ENCODE data around the gene DSTN.
A peak's percentile ranks its signal among the peaks of the same experiment; 100 is the strongest.

The DSTN gene

DNA sequence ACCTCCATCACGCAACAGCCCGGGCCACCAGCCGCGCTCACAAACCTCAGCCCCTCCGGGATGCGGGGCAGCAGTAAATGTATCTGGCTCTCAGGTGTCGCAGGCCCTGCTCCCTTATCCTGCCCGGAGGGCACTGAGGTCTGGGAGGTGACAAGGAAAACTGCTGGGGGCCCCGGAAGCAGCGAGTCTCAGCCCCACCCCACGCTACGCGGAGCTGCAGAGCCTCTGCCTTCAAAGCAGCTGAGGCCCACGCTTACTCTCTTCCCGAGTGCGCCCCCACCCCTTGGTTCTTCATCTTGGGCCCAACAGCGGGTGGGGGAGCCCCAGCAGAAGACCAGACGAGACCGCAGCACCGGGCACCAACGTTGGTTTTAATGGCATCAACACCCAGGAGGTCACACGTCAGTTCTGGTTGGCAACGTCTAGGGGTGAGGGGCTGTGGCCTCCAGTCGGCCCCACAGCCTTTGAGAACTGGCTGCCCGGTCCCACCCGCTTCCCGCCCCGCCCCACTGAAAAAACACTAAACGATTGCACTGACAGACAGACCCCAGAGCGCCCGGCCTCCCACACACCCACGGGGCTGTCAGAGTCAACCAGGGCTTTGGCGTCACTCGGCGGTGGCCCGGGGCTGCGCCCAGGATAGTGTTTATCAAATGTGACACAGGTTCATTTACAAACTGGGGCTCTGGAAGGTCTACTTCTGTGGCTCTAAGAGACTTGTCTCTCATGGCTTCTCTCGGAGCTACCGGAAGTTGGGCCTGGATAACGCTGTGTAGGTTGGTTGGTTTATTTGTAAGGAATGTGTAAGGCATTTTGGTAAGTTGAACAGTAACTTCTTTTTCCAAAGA, 43.7 kb downstream of the DSTN start:
- no peak for DNase-seq

DNA sequence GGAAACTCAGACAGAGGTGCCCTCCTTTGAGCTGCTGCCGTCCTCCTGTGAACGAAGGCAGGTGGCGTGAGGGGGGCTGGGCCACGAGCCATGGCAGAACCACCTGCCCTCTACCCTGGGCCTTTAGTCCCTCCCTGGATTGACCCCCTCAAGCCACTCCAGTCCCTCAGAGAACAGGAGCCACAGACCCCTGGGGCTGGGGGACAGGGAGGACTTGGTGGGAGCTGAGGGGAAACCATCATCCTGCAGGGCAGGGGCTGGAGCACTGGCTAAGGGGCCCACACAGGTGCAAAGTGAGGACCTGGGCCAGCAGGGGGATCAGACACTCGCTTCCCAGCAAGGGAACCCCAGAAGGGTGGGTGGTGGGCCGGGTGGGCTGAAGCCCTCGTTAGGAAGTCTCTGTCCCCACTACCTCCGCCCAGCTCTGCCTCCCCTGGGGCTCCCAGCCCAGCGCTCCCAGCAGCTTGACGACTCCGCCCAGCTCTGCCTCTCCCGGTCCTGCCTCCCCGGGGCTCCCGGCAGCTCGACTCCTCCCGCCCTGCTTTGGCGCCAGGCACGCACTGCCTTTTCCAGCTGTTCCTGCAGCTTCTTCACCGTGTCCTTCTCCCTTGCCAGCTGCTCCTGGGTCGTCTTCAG, 44.4 kb downstream of the DSTN start:
- no peak for DNase-seq

DNA sequence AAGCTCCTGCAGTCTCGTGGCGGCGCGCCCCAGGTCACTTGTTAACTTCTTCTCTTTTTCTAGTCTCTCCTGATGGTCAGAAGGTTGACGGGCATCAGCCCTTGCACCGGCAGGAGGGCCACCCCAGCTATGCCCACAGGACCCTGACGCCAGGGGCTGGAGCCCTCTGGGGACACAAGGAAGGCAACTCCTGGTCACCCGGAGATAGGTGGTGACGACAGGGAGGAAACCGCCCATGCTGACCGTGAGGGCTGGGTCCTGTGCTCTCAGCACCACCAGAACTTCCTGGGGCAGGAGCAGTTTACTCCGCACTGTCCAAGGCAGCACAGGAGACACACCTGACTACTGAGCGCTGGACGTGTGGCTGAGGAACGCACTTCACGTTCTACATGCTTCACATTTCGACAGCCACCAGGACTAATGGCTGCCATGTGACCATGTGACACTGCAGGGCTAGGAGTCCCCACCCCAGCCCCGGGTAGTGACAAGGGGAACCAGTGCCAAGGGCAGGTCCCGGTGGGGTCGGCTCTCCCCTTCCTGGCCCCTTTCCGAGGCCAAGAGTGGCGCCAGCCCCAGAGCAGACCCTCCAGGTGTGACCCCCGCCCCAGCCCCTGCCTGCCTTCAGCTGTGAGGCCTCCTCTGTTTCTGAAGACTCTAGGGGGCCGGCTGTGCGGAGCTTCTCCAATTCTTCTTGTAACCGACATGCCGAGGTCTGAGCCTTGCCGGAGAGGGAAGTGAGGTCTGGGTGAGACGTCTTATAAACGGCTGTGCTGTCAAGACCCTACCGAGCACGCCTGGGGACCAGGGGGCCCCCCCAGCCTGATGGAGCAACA, 45.2 kb downstream of the DSTN start:
- no peak for DNase-seq

DNA sequence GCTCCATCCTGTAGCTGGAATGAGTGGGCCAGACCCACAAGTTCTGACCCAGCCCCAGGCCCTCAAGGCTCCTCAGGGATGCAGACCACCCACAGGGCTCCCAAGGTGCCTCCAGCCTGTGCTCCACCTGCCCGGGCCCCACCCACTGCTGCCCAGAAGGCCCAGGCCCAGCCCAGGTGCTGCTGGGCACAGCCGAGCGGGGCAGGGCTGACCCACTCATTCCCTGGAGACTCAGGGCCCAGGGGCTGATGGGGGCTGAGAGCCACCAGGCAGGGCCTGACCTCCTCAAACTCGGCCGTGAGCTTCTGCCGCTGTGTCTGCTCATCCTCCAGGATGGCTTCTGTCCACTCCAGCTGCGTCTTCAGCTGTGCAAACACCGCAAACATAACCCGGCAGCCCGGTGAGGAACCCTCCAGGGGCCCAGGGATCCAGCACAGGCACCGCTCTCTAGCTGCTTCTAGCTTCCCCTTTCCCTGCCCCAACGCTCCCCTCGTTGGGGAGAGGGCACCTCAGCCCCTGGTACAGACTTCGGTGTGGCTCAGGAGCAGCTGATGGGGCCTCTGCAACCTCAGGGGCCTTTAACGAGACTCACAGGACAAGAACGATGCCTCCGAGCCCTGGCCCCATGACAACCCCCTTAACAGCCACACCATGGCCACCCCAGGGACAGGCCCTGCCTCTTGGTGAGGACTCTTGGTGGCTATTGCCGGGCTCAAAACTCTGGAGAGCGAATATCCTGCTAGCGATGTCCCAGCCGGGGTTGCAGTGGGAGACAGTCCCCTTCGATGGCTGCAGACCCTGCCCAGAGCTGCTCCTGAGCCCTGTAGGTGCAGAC, 46.0 kb downstream of the DSTN start:
- DNase-seq, result no peak

DNA sequence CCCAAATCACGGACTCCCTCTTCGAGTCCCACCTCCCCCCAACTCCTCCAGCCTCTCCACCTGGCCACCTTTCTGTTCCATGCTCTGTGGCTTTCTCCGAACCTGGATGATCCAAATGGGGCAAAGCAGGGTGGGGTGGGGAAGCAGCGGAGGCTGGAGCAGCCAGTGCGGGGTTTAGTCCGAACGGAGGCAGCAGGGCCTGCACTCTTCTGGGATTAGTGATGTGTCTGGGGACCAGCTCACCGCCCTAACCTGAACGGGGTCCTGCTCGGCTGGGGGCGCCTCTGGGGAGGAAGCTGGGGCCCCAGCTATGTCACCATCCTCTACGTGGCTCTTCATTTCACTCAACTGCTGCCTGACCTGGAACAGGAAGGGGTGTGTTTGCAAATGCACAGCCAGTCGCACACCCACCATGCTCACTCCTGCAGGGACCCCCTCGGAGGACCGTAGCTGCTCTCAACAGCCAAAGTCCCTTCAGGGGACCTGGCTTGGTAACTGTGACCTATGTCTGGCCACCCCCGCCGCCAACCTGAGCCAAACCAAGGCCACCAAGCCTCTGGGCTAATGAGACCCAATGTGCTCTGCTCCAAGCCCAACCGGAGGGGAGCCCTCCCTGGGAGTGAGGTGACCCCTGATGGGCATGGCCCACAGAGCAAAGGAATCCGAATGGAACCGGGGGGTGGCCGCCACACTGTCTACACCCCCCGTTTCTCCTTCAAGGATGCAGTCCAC, 46.8 kb downstream of the DSTN start:
- no peak for DNase-seq

DNA sequence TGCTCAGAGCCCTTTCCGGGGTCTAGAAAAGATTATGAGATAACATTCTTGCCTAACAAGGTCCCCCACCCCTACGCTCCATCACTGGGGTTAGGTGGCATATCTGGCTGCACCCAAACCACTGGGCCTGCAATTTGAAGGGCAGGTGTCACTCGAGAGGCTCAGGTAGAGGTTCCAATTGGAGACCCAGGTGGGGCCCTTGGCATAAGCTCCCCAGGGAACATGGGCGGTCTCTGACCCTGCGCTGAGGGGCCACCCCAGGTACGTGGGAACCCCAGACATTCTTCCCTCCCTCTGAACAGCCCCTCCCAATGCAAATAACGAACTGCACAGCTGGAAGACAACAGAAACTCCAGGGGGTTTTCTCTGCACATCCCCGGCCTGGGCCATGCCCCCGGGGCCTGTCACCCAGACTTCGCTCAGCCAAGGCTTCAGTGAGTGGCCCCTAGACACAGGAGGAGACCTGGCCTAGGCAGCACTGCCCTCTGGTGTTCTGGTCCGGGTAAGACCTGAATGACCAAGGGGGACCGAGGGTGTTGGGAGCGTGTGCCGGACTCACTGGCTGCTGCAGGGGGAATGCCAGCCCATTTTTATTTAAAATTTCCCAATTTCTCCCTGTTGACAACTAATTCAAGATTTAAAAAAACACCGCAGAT, 47.5 kb downstream of the DSTN start:
- DNase-seq, result peak; percentile 84

DNA sequence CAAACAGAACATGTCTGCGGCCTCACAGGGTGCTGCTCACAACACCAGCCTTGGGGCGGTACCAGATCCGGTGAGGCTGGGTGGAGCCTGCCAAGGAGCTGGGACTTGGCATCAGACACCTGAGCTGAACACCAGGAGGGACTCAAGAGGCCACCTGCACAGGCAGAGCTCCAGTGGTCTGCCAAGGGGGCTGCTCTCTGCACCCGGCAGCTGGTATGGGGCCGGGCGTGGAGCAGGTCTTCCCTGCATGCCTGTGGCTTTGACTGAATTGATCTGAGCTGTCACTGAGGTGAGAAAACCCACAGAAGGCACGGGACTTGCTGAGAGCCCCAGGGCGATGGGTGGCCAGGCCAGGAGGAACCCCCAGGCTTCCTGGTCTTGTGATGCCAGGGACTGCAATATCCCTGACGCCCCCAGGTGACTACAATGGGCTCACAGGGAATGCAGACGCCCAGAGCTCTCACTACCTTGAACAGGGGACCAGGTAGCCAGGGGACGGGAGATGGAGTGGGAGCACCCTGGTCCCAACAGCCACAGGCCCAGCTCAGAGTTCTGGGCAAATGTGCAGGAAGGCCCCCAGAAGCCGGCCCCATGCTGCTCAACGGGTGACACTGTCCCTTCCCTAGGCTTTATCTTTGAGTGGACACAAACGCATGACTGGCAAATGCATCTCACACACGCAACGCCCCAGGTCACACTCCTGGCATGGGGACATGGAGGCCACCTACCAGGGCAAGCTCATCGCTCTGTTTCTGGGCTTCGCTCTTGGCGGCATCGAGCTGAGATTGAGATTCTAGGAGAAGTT, 48.2 kb downstream of the DSTN start:
- DNase-seq, result no peak

DNA sequence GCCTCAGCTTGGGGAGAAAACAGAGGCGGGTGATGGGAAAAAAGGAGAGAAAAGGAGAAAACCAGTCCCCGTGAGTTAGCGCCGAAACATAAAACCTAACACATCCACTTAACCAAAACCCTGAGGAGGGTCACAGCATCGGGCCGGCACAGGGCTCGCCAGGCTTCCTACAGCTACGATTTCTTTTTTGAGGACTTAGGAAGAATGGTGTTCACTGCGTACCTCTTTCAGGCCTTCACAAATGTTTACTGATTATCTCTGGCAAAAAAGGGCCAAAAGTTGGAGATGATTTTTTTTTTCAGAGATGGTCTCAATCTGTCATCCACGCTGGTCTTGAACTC, 48.8 kb downstream of the DSTN start:
- DNase-seq, result no peak

DNA sequence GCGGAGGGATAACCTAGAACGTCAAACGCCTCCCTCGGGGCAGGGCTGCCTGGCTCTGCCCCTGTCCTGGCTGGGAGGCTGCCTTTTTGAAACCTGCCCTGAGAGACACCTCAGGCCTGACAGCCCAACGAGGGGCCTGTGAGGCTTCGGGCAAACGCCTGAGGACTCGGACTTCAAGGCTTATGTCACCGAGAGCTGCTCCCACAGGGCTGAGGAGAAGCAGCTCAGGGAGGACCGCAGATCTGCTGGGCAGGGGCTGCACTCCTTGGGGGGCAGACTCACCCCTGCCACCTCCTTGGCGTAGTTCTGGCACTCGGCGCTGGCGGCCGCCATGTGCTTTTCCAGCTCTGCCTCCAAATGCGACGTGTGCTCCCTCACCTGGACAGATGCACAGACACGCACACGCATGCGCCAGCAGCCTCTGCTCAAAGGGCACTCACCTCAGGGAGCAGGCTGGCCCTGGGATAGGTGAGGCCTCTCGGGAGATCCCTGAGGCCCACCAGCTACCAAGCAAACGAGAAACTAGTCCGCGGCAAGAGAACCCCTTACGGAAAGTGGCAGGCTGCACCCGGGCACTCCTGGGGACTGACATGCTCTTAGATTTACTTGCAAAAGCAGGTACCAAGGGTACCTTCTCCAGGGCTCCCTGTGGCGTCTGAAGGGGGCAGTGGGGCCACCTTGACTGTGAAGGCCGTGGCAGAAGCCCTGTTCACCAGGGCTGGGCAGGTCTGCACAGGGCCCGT, 49.6 kb downstream of the DSTN start:
- no peak for DNase-seq

DNA sequence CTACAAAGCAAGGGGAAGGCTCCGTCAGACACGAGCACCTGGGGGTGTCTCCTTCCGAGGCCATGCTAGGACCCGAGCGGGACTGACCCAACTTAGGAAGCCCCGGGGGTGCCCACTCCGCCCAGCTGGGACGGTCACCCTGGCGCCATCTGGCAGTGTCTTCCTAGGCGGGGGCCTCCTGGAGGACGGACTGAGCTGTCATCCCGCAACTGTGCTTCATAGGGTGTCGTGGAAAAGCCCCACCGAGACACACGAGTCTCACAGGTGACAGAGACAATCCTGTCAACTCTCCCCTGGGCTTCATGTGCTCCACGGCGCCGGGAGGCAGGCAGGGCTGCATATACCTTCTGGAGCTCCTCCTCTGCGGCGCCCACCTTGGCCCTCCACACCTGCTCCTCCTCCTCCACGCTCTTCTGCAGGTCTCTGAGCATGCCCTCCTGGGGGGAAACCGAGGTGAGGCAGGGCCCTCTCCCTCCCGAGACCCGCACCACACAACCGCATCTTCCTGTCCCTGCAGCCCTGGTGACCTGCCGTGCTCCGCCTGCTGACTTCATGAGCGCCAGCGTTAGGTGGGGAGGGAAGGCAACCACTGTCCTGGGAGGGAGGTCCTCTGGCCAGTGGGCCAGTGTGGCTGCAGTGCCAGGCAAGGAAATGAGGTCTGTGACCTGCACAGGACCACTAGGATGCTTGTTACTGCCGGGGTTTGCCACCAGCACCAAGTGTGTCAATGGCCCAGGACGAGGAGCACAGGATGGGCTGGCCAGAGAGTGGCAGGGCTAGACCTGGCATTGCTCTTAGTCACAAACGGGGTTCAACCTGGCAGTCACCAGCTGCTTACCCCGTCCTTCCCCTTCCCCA, 50.7 kb downstream of the DSTN start:
- no peak for DNase-seq

DNA sequence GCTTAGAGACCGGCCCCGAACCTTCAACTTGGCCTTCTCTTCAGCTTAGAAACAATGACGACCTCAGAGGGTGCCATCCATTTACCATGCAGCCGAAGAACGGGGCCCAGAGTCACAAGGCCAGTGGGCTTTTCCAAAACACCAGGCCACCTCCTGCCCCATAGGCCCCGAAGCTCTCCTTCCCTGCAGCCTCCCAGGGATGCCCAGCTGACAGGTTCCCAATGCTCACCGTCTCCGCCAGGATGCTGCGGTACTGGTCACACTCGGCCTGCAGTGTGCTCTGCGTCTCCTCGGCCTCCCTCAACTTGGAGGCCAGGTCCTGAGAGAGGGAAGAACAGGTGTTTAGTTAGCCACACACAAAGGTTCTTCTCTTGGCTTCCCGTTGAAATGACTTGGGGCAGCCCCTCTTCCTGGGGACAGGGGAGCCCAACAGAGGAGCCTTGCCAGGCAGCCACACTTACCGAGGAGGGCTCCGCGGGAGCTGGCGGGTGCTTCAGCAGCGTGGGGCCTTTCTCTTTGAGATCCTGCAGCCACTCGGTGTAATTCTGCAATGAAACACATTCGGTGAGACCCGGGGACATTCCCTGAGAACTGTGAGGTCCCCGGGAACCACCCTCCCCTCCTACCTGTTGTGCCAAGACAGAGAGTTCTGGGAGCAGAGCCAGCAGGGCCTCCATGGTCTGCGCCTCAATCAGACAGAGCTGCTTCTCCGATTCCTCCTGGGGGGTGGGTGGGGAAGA, 51.5 kb downstream of the DSTN start:
- DNase-seq, result no peak

DNA sequence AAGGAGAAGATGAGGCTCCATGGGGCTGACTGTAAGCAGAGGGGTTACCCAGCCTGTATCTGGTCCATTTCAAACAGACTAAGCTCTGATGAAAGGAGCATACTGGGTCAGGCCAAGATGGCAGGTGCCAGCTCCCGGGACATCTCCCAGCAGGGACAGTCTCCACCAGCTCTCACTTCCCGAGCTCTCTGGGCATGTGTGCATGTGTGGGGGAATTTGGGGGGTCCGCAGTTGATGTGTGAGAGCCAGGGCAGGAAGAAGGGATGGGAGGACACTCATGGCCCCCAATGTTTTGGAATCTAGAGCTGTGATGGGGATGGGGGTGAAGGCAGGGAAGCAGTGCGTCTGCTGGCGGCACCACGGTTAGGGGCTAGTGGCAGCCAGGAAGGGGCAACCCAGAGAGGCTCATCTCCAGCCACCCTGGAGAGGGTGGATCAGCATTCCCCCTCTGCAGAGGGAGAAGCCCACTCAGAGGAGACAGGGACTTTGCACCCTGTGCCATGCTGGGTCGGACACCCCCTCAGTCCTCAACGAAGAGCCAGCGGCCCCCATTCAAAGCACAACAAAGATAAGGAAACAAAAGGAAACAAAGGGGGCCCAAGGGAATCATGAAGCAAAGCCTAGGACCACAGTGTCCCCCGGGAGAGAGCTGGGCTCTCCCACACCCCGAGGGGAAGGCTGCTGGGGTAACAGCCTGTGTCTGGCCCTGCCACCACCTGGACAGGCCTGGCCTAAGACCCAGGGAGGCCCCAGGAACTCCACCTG, 52.4 kb downstream of the DSTN start:
- no peak for DNase-seq

DNA sequence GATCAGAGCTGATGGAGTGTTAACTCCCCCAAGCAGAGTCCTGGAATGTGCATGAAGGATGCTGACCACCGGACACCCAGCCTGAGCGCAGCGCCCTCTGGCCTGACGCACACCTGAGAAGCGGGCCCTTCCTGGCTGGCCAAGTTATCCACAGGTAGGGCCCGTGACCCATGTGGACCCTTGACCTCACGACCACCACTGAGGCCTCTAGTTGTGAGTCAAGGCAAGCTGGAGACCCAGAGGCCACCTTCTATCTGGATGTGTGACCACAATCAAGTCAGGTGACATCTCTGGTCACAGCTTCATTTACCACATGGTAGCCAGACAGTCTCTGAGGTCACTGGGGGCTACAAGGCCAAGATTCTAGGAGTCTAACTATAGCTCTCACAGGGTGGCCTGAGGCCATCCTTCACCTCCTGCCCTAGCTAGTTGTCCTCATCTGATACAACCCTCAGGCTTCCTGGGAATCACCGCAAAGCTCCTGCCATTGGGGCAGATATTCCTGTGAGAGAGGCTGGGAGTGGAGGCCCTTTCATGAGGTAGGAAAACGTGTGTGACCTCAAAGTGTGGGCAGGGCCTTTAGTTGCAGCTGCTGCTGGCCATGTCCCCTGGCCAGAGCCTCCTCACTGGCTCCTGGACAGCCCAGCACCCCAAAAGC, 53.1 kb downstream of the DSTN start:
- no peak for DNase-seq

DNA sequence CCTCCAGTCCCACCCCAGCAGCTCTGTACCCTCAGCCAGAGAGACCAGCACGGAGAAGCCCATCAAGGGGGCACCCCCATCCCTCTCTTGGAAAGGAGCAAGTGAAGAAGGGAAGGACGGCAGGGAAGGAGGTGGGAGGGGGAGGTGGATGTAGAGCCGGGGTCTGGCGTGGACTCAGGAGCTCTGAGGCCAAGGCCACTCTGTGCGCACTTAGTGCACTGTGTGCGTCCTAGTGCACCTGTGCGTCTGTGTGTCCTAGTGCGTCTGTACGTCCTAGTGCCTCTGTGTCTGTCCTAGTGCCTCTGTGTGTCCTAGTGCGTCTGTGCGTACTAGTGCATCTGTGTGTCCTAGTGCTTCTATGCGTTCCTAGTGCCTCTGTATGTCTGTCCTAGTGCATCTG, 54.2 kb downstream of the DSTN start:
- DNase-seq, result no peak

DNA sequence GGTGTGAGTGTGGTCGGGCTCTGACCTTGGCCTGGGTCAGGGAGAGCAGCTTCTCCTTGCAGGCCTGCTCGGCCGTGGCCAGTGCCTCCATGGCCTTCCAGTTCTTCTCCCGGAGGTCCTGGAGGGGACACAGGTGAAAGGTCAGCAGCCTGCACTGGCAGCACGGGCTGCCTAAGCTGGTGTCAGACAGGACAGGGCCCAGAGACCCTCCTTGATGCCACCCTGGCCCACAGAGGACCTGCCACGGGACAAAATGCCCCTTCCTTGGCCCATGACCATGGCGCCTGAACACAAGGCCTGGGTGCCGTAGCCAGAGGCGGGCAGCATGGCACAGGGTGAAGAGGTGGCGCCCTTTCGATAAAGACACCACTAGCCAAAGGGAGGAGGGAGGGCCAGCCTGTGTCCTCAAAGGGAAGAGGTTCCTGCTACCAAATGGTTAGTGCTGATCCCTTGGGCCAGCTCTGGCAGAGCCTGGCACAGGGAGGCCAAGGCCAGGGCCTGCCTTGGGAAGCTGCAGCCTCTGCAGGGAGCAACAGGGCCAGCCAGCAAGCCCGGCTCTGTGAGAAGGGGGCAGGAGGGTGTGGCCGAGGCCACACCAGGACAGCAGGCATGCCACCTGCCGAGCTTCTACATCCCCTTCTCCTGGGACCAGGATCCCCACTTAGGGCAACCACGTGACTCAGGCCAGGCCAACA, 54.8 kb downstream of the DSTN start:
- DNase-seq, result no peak

All from eye (tissue), 1 donor.